Loucy (cell line): ENCODE data around the gene ESRRA.

Source experiments
- H2AFZ ChIP-seq: fragments of 200-600 bp; sonication (generic); 2 replicates; pipeline ENCODE4 v1.6.0; 2016; ENCODE audit warnings: antibody characterized with exemption, mild to moderate bottlenecking, low read length, moderate library complexity
- H3F3A ChIP-seq: fragments of 200-600 bp; 2 replicates; pipeline ENCODE4 v1.6.0; 2016; ENCODE audit warnings: antibody characterized with exemption, low read depth, mild to moderate bottlenecking
- H3K27me3 ChIP-seq: fragments of 200-600 bp; sonication (generic); 2 replicates; pipeline ENCODE4 v1.6.1; 2014; ENCODE audit warnings: low read length, mild to moderate bottlenecking; ENCODE audit not compliant: insufficient read depth, poor library complexity, severe bottlenecking
- H3K36me3 ChIP-seq: fragments of 200-600 bp; sonication (generic); 2 replicates; pipeline ENCODE4 v1.6.1; 2016; ENCODE audit warnings: low read length; ENCODE audit not compliant: insufficient read depth
- H3K4me1 ChIP-seq: fragments of 200-600 bp; sonication (generic); 2 replicates; pipeline ENCODE4 v1.5.1; 2014; ENCODE audit warnings: low read length, mild to moderate bottlenecking; ENCODE audit not compliant: insufficient read depth, poor library complexity, severe bottlenecking
- H3K4me2 ChIP-seq: fragments of 200-600 bp; sonication (generic); 2 replicates; pipeline ENCODE4 v1.6.0; 2014; ENCODE audit warnings: antibody characterized with exemption, low read length, low read depth, mild to moderate bottlenecking; ENCODE audit not compliant: poor library complexity, severe bottlenecking
- H3K4me3 ChIP-seq: fragments of 200-600 bp; sonication (generic); 2 replicates; pipeline ENCODE4 v1.5.1; 2014; ENCODE audit warnings: low read length, mild to moderate bottlenecking, mixed read lengths; ENCODE audit not compliant: poor library complexity, severe bottlenecking
- H3K79me2 ChIP-seq: fragments of 200-600 bp; sonication (generic); 2 replicates; pipeline ENCODE4 v1.6.1; 2014; ENCODE audit warnings: low read length; ENCODE audit not compliant: insufficient read depth
- H3K9ac ChIP-seq: fragments of 200-600 bp; sonication (generic); 2 replicates; pipeline ENCODE4 v1.6.0; 2014; ENCODE audit warnings: mild to moderate bottlenecking, low read depth, low read length, moderate library complexity; ENCODE audit not compliant: poor library complexity, severe bottlenecking
- H3K9me2 ChIP-seq: fragments of 200-600 bp; sonication (generic); replicated peaks from 2 replicates; pipeline ENCODE4 v1.6.1; 2016; ENCODE audit warnings: low read depth, low read length, mixed read lengths
- H3K9me3 ChIP-seq: fragments of 200-600 bp; sonication (generic); 2 replicates; pipeline ENCODE4 v1.6.1; 2014; ENCODE audit warnings: mild to moderate bottlenecking, antibody characterized with exemption, low read length, low read depth; ENCODE audit not compliant: insufficient read depth
- H4K20me1 ChIP-seq: fragments of 200-600 bp; sonication (generic); 2 replicates; pipeline ENCODE4 v1.6.0; 2014; ENCODE audit warnings: antibody characterized with exemption, low read length, mild to moderate bottlenecking; ENCODE audit not compliant: insufficient read depth, poor library complexity, severe bottlenecking
- CTCF ChIP-seq: fragments of 200-600 bp; sonication (generic); conservative IDR thresholded peaks from 2 replicates; pipeline ENCODE4 v1.5.1; 2014; ENCODE audit warnings: mild to moderate bottlenecking, antibody characterized with exemption, low read length
- EZH2phosphoT487 ChIP-seq: fragments of 200-600 bp; IDR thresholded peaks from 2 replicates; pipeline ENCODE4 v1.6.1; 2018; ENCODE audit warnings: antibody characterized with exemption, mild to moderate bottlenecking, moderate library complexity, borderline replicate concordance

ESRRA gene

GRCh38 chr11:64341429-64341828 is 36.1 kb downstream of the ESRRA start:
- peak overlapping the region; percentile 92 for H3K4me3 ChIP-seq
- TF ChIP-seq CTCF = no peak
- no peak for TF ChIP-seq EZH2phosphoT487
- no peaks in the 10 kb centered on the region for H3K27me3 ChIP-seq
- H3F3A ChIP-seq = no peaks in the 10 kb centered on the region
- no peaks in the 10 kb centered on the region; the same call in 1 of the 2 replicates for H3K36me3 ChIP-seq
- H4K20me1 ChIP-seq = peaks cover 22% of the 10 kb centered on the region
- peaks cover 21% of the 10 kb centered on the region; the same call in 1 of the 2 replicates for H3K79me2 ChIP-seq
- no peak overlapping the region for H3K9ac ChIP-seq
- no peaks in the 10 kb centered on the region for H3K9me2 ChIP-seq
- peak overlapping the region; percentile 82 for H3K4me2 ChIP-seq
- peaks cover 13% of the 10 kb centered on the region for H3K4me1 ChIP-seq
- H3K9me3 ChIP-seq = no peaks in the 10 kb centered on the region
- H2AFZ ChIP-seq = no peak overlapping the region

GRCh38 chr11:64341851-64342791 is 36.8 kb downstream of the ESRRA start:
- Histone ChIP-seq H3K9me2 (no peaks in the 10 kb centered on the region), H3K4me1 (peaks cover 13% of the 10 kb centered on the region), H4K20me1 (peaks cover 22% of the 10 kb centered on the region), H2AFZ (no peak overlapping the region), H3K9ac (no peak overlapping the region), H3K4me2 (no peak overlapping the region), H3K9me3 (no peaks in the 10 kb centered on the region), H3K27me3 (no peaks in the 10 kb centered on the region), H3K36me3 (no peaks in the 10 kb centered on the region; the same call in 1 of the 2 replicates), H3K4me3 (no peak overlapping the region), H3K79me2 (peaks cover 21% of the 10 kb centered on the region; the same call in 1 of the 2 replicates), H3F3A (no peaks in the 10 kb centered on the region)
- TF ChIP-seq EZH2phosphoT487 (no peak), CTCF (no peak)

- TF ChIP-seq CTCF = no peak
- no peak for TF ChIP-seq EZH2phosphoT487
- H3K9me2 ChIP-seq = no peaks in the 10 kb centered on the region
- peaks cover 16% of the 10 kb centered on the region for H3K4me1 ChIP-seq
- H3K4me2 ChIP-seq = no peak overlapping the region
- H3K4me3 ChIP-seq = no peak overlapping the region
- H4K20me1 ChIP-seq = peaks cover 22% of the 10 kb centered on the region
- no peaks in the 10 kb centered on the region for H3K9me3 ChIP-seq
- no peak overlapping the region for H2AFZ ChIP-seq
- H3K9ac ChIP-seq = no peak overlapping the region
- H3K27me3 ChIP-seq = no peaks in the 10 kb centered on the region
- H3F3A ChIP-seq = no peaks in the 10 kb centered on the region
- H3K36me3 ChIP-seq = no peaks in the 10 kb centered on the region; the same call in 1 of the 2 replicates
- H3K79me2 ChIP-seq = peaks cover 21% of the 10 kb centered on the region; the same call in 1 of the 2 replicates
Observed at GRCh38 chr11:64342869-64343745, 37.8 kb downstream of the ESRRA start.
